Measurements from ENCODE around the gene MMP10. TPM values are rescaled to one million over a fixed set of nuclear protein-coding genes. Genes with fewer than 3 reads are reported as not detected.

The MMP10 gene
- total RNA-seq, 2 donors from 2014 or later, result not detected

DNA sequence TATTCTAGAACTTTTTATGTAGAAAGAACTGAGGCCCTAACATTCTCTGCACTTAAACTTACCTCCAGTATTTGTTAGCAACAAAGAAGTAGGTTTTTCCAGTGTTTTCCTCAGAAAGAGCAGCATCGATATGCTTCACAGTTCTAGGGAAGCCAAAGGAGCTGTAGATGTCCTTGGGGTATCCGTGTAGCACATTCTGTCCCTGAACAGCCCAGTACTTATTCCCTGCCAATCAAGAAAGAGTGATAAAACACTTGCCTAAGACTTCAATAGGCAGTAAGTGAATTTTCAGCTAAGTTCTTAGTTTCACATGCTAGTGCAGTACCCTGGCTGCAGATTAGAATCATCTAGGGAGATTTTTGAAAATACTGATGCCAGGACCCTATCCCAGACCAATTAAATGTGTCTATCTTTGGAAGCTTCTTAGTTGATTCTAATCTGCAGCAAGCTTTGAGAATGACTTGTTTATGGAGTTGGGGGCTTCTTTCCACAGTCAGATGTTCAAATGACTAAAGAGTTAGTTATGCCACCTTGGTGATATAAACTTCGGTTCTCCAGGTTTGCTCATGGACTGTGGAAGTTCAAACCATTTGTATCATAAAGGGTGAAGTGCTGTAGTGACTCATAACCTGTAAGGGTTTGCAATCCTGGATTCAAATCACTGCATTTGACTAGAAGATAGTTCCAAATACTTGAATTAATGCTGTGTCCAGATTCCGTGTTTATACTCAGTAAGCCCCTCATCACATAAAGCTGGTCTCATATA lies 11.0 kb upstream of the MMP10 start:
- H3K27ac ChIP-seq, result no peak overlapping the region
- TF ChIP-seq, protein P1, sequence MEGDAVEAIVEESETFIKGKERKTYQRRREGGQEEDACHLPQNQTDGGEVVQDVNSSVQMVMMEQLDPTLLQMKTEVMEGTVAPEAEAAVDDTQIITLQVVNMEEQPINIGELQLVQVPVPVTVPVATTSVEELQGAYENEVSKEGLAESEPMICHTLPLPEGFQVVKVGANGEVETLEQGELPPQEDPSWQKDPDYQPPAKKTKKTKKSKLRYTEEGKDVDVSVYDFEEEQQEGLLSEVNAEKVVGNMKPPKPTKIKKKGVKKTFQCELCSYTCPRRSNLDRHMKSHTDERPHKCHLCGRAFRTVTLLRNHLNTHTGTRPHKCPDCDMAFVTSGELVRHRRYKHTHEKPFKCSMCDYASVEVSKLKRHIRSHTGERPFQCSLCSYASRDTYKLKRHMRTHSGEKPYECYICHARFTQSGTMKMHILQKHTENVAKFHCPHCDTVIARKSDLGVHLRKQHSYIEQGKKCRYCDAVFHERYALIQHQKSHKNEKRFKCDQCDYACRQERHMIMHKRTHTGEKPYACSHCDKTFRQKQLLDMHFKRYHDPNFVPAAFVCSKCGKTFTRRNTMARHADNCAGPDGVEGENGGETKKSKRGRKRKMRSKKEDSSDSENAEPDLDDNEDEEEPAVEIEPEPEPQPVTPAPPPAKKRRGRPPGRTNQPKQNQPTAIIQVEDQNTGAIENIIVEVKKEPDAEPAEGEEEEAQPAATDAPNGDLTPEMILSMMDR (IDR thresholded peaks at IDR 0.05), result no peak
- H3K27me3 ChIP-seq, result no peaks in the 10 kb centered on the region
- no peaks in the 10 kb centered on the region for H3K9me3 ChIP-seq
- H3K36me3 ChIP-seq, result no peaks in the 10 kb centered on the region
- no peak overlapping the region for H3K4me3 ChIP-seq
- no peak for DNase-seq (ENCODE audit: low spot score)
- H3K4me1 ChIP-seq, result no peaks in the 10 kb centered on the region

- TF ChIP-seq, protein P1 (IDR thresholded peaks at IDR 0.05), result no peak
Measured at GRCh38 chr11:102788334-102788995, 8.0 kb upstream of the MMP10 start.

DNA sequence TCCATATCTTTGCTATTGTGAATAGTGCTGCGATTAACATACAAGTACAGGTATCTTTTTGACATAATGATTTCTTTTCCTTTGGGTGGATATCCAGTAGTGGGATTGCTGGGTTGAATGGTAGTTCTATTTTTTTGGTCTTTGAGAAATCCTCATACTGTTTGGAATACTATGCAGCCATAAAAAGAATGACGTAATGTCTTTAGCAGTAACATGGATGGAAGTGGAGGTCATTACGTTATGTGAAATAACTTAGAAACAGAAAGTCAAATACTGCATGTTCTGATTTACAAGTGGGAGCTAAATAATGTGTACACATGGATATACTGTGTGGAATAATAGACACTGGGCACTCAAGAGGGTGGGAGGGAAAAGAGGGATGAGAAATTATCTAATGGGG lies 4.0 kb upstream of the MMP10 start:
- Histone ChIP-seq H3K9me3 (no peaks in the 10 kb centered on the region), H3K4me3 (no peak overlapping the region), H3K36me3 (no peaks in the 10 kb centered on the region), H3K27ac (no peak overlapping the region), H3K4me1 (no peaks in the 10 kb centered on the region), H3K27me3 (no peaks in the 10 kb centered on the region)
- TF ChIP-seq, protein P1 (IDR thresholded peaks at IDR 0.05), result no peak
- DNase-seq (ENCODE audit: low spot score), result no peak

More at GRCh38 chr11:102788334-102788995, 8.0 kb upstream of the MMP10 start:
- no peak for DNase-seq (ENCODE audit: low spot score)
- Histone ChIP-seq H3K27me3 (no peaks in the 10 kb centered on the region), H3K27ac (no peak overlapping the region), H3K9me3 (no peaks in the 10 kb centered on the region), H3K36me3 (no peaks in the 10 kb centered on the region), H3K4me3 (no peak overlapping the region), H3K4me1 (no peaks in the 10 kb centered on the region)

DNA sequence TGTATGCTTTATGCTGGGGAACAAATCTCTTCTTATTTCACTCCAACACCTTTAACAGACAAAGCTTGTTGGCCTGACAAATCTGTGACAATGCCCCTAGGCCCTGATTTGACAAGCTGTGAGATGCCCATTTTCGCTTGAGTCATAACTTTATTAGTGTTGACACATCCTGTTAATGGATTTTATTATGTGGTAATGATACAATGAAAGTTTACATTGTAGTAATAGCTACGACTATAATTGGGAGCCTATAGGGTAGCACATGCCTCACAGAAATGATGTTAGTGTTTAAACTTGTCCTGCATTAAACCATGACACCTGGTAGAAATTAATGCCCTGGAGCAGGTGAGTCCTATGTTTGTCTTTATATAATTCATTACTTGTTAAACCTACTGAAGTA lies 3.3 kb upstream of the MMP10 start:
- H3K9me3 ChIP-seq, result no peaks in the 10 kb centered on the region
- no peaks in the 10 kb centered on the region for H3K4me1 ChIP-seq
- H3K4me3 ChIP-seq, result no peak overlapping the region
- H3K27me3 ChIP-seq, result no peaks in the 10 kb centered on the region
- TF ChIP-seq, protein P1 (IDR thresholded peaks at IDR 0.05), result no peak
- H3K27ac ChIP-seq, result no peak overlapping the region
- DNase-seq (ENCODE audit: low spot score), result no peak
- H3K36me3 ChIP-seq, result no peaks in the 10 kb centered on the region

- H3K9me3 ChIP-seq, result no peaks in the 10 kb centered on the region
- DNase-seq (ENCODE audit: low spot score), result no peak
- no peaks in the 10 kb centered on the region for H3K4me1 ChIP-seq
- TF ChIP-seq, protein P1 (IDR thresholded peaks at IDR 0.05), result no peak
- H3K27ac ChIP-seq, result no peak overlapping the region
- H3K27me3 ChIP-seq, result no peaks in the 10 kb centered on the region
- no peaks in the 10 kb centered on the region for H3K36me3 ChIP-seq
- no peak overlapping the region for H3K4me3 ChIP-seq
Measured at GRCh38 chr11:102783016-102783415, 2.6 kb upstream of the MMP10 start.
